Activated naive CD8-positive, alpha-beta T cell treated with anti-CD3 and anti-CD28 coated beads, Interleukin-2, amount 50 U/mL, for 16 hours (primary cell): ENCODE results near the gene NCAM1.

Source experiments
- DNase-seq: peaks from one replicate; pipeline ENCODE4 v3.0.0-alpha.2; 2020; ENCODE audit warnings: low read depth, low spot score

Gene NCAM1

GRCh38 chr11:112968941-112969713 lies 7.9 kb downstream of the NCAM1 start:
- no peak for DNase-seq

GRCh38 chr11:112971195-112971594 lies 10.0 kb downstream of the NCAM1 start:
- no peak for DNase-seq

GRCh38 chr11:112971827-112972226 lies 10.6 kb downstream of the NCAM1 start:
- no peak for DNase-seq

- no peak for DNase-seq
Observed at GRCh38 chr11:112972399-112973145, 11.4 kb downstream of the NCAM1 start.

GRCh38 chr11:112975051-112975450 lies 13.8 kb downstream of the NCAM1 start:
- no peak for DNase-seq

- no peak for DNase-seq
Observed at GRCh38 chr11:112975493-112975892, 14.3 kb downstream of the NCAM1 start.

GRCh38 chr11:112977755-112978154 lies 16.5 kb downstream of the NCAM1 start:
- no peak for DNase-seq

GRCh38 chr11:112983887-112984286 lies 22.7 kb downstream of the NCAM1 start:
- no peak for DNase-seq

GRCh38 chr11:112989198-112989597 lies 28.0 kb downstream of the NCAM1 start:
- DNase-seq, result no peak

GRCh38 chr11:112993808-112994207 lies 32.6 kb downstream of the NCAM1 start:
- DNase-seq, result no peak

- no peak for DNase-seq
Observed at GRCh38 chr11:112995423-112996090, 34.3 kb downstream of the NCAM1 start.

- no peak for DNase-seq
Observed at GRCh38 chr11:112996994-112997393, 35.8 kb downstream of the NCAM1 start.

- DNase-seq, result no peak
Observed at GRCh38 chr11:112997857-112998466, 36.7 kb downstream of the NCAM1 start.

GRCh38 chr11:112999520-112999919 lies 38.3 kb downstream of the NCAM1 start:
- DNase-seq, result no peak

- no peak for DNase-seq
Observed at GRCh38 chr11:113001709-113002108, 40.5 kb downstream of the NCAM1 start.

- no peak for DNase-seq
Observed at GRCh38 chr11:113006896-113007445, 45.8 kb downstream of the NCAM1 start.

- DNase-seq, result no peak
Observed at GRCh38 chr11:113014262-113015097, 53.3 kb downstream of the NCAM1 start.

GRCh38 chr11:113015098-113015455 lies 53.9 kb downstream of the NCAM1 start:
- DNase-seq, result no peak

GRCh38 chr11:113016905-113017304 lies 55.7 kb downstream of the NCAM1 start:
- no peak for DNase-seq

GRCh38 chr11:113018913-113019312 lies 57.7 kb downstream of the NCAM1 start:
- no peak for DNase-seq

- no peak for DNase-seq
Observed at GRCh38 chr11:113019711-113020110, 58.5 kb downstream of the NCAM1 start.
